Upper lobe of left lung (tissue), 4 donors: ENCODE results near the gene CD68.

Source experiments
- CTCF ChIP-seq, 6 experiments: fragments of 450-650 bp in 4 of 6; fragments of 200-600 bp in 2 of 6; sonication (generic) in 2 of 6; IDR thresholded peaks; one replicate each; pipeline ENCODE4 v1.5.1; 2016 to 2019; ENCODE audit warnings: antibody characterized with exemption in 6 of 6
- EP300 ChIP-seq, 4 donors: sonication (generic); formaldehyde crosslinking; IDR thresholded peaks; one replicate each; pipeline ENCODE4 v1.5.1; 2017; ENCODE audit warnings: antibody characterized with exemption in 4 of 4, control low read depth in 2 of 4

- TF ChIP-seq EP300 (IDR thresholded peaks at IDR 0.05) (no peak), CTCF (IDR thresholded peaks at IDR 0.05) (no peak)
These were observed 10.7 kb downstream of the CD68 start, which contains the start of gene SOX15 for GRCh38 chr17:7589891-7590691.
